HCT116 (cell line): ENCODE measurements around the gene MYH15. TPM values are rescaled to one million over a fixed set of nuclear protein-coding genes. Genes with fewer than 3 reads are reported as not detected.

Source experiments
- ATAC-seq: fragments of 200-7000 bp; cut with Tn5 transposase; 2 replicates; pipeline ENCODE4 v1.9.1; 2020; ENCODE audit warnings: mild to moderate bottlenecking, moderate library complexity
- BruUV-seq: library from RNA; stranded (reverse); fragments of 400-500 nt; replicated peaks from 2 replicates; lab custom pipeline; 2021; lab: Mats Ljungman, UMichigan
- CTCF ChIA-PET: fragments of 300-600 bp; sonication (Branson Sonifier 250); formaldehyde crosslinking; loops from one replicate; lab custom pipeline; 2021; ENCODE audit warnings: antibody characterized with exemption; lab: Charles Lee
- POLR2A ChIA-PET: fragments of 300-600, 350-600 bp; sonication (Branson Sonifier 250); formaldehyde crosslinking; loops from one replicate; lab custom pipeline; 2021; ENCODE audit warnings: antibody characterized with exemption; lab: Charles Lee
- RAD21 ChIA-PET, 2 experiments: fragments of 300-600 bp; sonication (Branson Sonifier 250); formaldehyde crosslinking; loops; one replicate each; lab custom pipeline; 2023; ENCODE audit warnings: low total read pairs in 2 of 2; ENCODE audit not compliant: uncharacterized antibody in 2 of 2, unreplicated experiment in 2 of 2, low non-redundant PET in 1 of 2; lab: Charles Lee
- DNase-seq: peaks from one replicate; pipeline ENCODE4 v3.0.0-alpha.2; 2010; ENCODE audit warnings: low read depth, low spot score
- H2AFZ ChIP-seq: fragments of 200-600 bp; shearing (Covaris generic), sonication (generic); 2 replicates; pipeline ENCODE4 v1.6.1; 2017; ENCODE audit warnings: low read depth, mixed run types, mixed read lengths, antibody characterized with exemption, low read length; ENCODE audit not compliant: poor library complexity, severe bottlenecking
- H3K27ac ChIP-seq: 2 replicates; pipeline ENCODE4 v1.5.1; 2012; ENCODE audit warnings: low read depth, low read length
- H3K27me3 ChIP-seq: fragments of 200-600 bp; sonication (generic); 2 replicates; pipeline ENCODE4 v1.6.1; 2016; ENCODE audit warnings: mixed run types, low read length, mixed read lengths; ENCODE audit not compliant: insufficient read depth
- H3K36me3 ChIP-seq, 2 experiments: fragments of 200-500 bp in 1 of 2; fragments of 200-600 bp in 1 of 2; sonication (Bioruptor generic) in 1 of 2; sonication (generic) in 1 of 2; 2 replicates each; pipeline versions ENCODE4 v1.5.1 to v1.6.1; 2014 to 2016; ENCODE audit warnings: low read length in 2 of 2, inconsistent platforms in 1 of 2, mixed read lengths in 1 of 2, mixed run types in 1 of 2; ENCODE audit not compliant: insufficient read depth in 2 of 2, control insufficient read depth in 1 of 2
- H3K4me1 ChIP-seq, 2 experiments: fragments of 200-600 bp in 1 of 2; sonication (generic) in 1 of 2; 2 replicates each; pipeline versions ENCODE4 v1.5.1 to v1.6.1; 2012 to 2017; ENCODE audit warnings: low read length in 2 of 2, inconsistent platforms in 1 of 2, mild to moderate bottlenecking in 1 of 2, mixed read lengths in 1 of 2, mixed run types in 1 of 2, moderate library complexity in 1 of 2; ENCODE audit not compliant: insufficient read depth in 2 of 2, control insufficient read depth in 1 of 2
- H3K4me2 ChIP-seq: fragments of 200-600 bp; sonication (generic); 2 replicates; pipeline ENCODE4 v1.6.1; 2017; ENCODE audit warnings: mixed run types, low read length, mixed read lengths
- H3K4me3 ChIP-seq, 2 experiments: fragments of 200-600 bp in 1 of 2; sonication (generic) in 1 of 2; replicated peaks in 1 of 2; 2 replicates each; pipeline ENCODE4 v1.5.1; 2011 to 2016; ENCODE audit warnings: low read length in 2 of 2, control low read depth in 1 of 2, low read depth in 1 of 2, mild to moderate bottlenecking in 1 of 2, mixed read lengths in 1 of 2, mixed run types in 1 of 2
- H3K79me2 ChIP-seq: fragments of 200-600 bp; sonication (generic); 2 replicates; pipeline ENCODE4 v1.6.1; 2017; ENCODE audit warnings: mild to moderate bottlenecking, mixed run types, low read length, moderate library complexity, mixed read lengths; ENCODE audit not compliant: insufficient read depth
- H3K9ac ChIP-seq: fragments of 200-600 bp; sonication (generic); 2 replicates; pipeline ENCODE4 v1.6.1; 2016; ENCODE audit warnings: low read length, mixed read lengths
- H3K9me2 ChIP-seq: fragments of 200-600 bp; sonication (generic), shearing (Covaris generic); 2 replicates; pipeline ENCODE4 v1.6.1; 2017; ENCODE audit warnings: mixed run types, mild to moderate bottlenecking, moderate library complexity; ENCODE audit not compliant: insufficient read depth
- H3K9me3 ChIP-seq, 2 experiments: fragments of 200-500 bp in 1 of 2; fragments of 200-600 bp in 1 of 2; sonication (Bioruptor generic) in 1 of 2; sonication (generic) in 1 of 2; 2 replicates each; pipeline ENCODE4 v1.6.1; 2014 to 2017; ENCODE audit warnings: low read length in 2 of 2, mixed read lengths in 2 of 2, inconsistent platforms in 1 of 2, low read depth in 1 of 2, mild to moderate bottlenecking in 1 of 2, mixed run types in 1 of 2, moderate library complexity in 1 of 2; ENCODE audit not compliant: control insufficient read depth in 1 of 2, insufficient read depth in 1 of 2
- H4K20me1 ChIP-seq: fragments of 200-600 bp; sonication (generic), shearing (Covaris generic); 2 replicates; pipeline ENCODE4 v1.6.1; 2017; ENCODE audit warnings: mixed run types, mild to moderate bottlenecking, moderate library complexity; ENCODE audit not compliant: insufficient read depth
- ATF3 ChIP-seq: IDR thresholded peaks from 2 replicates; pipeline ENCODE4 v1.6.1; 2012
- CBX3 ChIP-seq: IDR thresholded peaks from 2 replicates; pipeline ENCODE4 v1.6.1; 2012; ENCODE audit warnings: low read depth
- CEBPB ChIP-seq: IDR thresholded peaks from 2 replicates; pipeline ENCODE4 v1.6.1; 2012; ENCODE audit warnings: low read depth
- EGR1 ChIP-seq: IDR thresholded peaks from 2 replicates; pipeline ENCODE4 v1.6.1; 2012; ENCODE audit warnings: low read depth
- EZH2phosphoT487 ChIP-seq: fragments of 200-600 bp; IDR thresholded peaks from 2 replicates; pipeline ENCODE4 v1.6.1; 2018; ENCODE audit warnings: antibody characterized with exemption, borderline replicate concordance
- FOSL1 ChIP-seq: IDR thresholded peaks from 2 replicates; pipeline ENCODE4 v1.6.1; 2012; ENCODE audit warnings: low read depth
- JUND ChIP-seq: IDR thresholded peaks from 2 replicates; pipeline ENCODE4 v1.6.1; 2012
- POLR2A ChIP-seq: IDR thresholded peaks from 2 replicates; pipeline ENCODE4 v1.7.0; 2011; ENCODE audit warnings: borderline replicate concordance; ENCODE audit not compliant: insufficient read depth, insufficient read length; ENCODE audit errors: extremely low read depth
- POLR2AphosphoS5 ChIP-seq: IDR thresholded peaks from 2 replicates; pipeline ENCODE4 v1.6.1; 2011; ENCODE audit warnings: mild to moderate bottlenecking, low read depth, low read length, moderate library complexity
- RAD21 ChIP-seq: IDR thresholded peaks from 2 replicates; pipeline ENCODE4 v1.6.1; 2012; ENCODE audit warnings: low read depth, mild to moderate bottlenecking
- REST ChIP-seq: IDR thresholded peaks from 2 replicates; pipeline ENCODE4 v1.6.1; 2012; ENCODE audit warnings: low read depth
- SIN3A ChIP-seq: IDR thresholded peaks from 2 replicates; pipeline ENCODE4 v1.6.1; 2012; ENCODE audit warnings: low read depth
- SP1 ChIP-seq: IDR thresholded peaks from 2 replicates; pipeline ENCODE4 v1.6.1; 2012; ENCODE audit warnings: low read depth
- SRF ChIP-seq: IDR thresholded peaks from 2 replicates; pipeline ENCODE4 v1.6.1; 2012; ENCODE audit warnings: low read depth
- TCF7L2 ChIP-seq: IDR thresholded peaks from 2 replicates; pipeline ENCODE4 v1.7.0; 2011; ENCODE audit warnings: borderline replicate concordance, inconsistent platforms; ENCODE audit not compliant: insufficient read depth, insufficient read length; ENCODE audit errors: extremely low read depth
- ZBTB33 ChIP-seq: IDR thresholded peaks from 2 replicates; pipeline ENCODE4 v1.6.1; 2011; ENCODE audit warnings: mild to moderate bottlenecking, low read length, moderate library complexity; ENCODE audit not compliant: insufficient replicate concordance; ENCODE audit errors: extremely low read depth
- ZNF274 ChIP-seq: fragments of 200-500 bp; sonication (Bioruptor generic); IDR thresholded peaks from 2 replicates; pipeline ENCODE4 v1.6.1; 2014; ENCODE audit warnings: mild to moderate bottlenecking, low read depth, low read length, inconsistent platforms
- intact Hi-C: fragments of 100-400 bp; cut with micrococcal nuclease; formaldehyde crosslinking; loops from 2 replicates; pipeline ENCODE4 v1.10.0; 2022
- total RNA-seq: library from RNA; stranded (reverse); gene quantifications from one replicate; pipeline ENCODE4 v1.2.1, GENCODE V29; 2021; ENCODE audit not compliant: unreplicated experiment
- TF ChIP-seq, protein P1 (sequence below), 3 experiments: fragments of 200-600 bp in 1 of 3; sonication (generic) in 1 of 3; IDR thresholded peaks in 2 of 3; conservative IDR thresholded peaks in 1 of 3; 2 replicates each; pipeline ENCODE4 v1.5.1; 2012 to 2017; ENCODE audit warnings: low read depth in 2 of 3, low read length in 2 of 3, antibody characterized with exemption in 1 of 3, borderline replicate concordance in 1 of 3, control low read depth in 1 of 3, mild to moderate bottlenecking in 1 of 3, mixed read lengths in 1 of 3, mixed run types in 1 of 3, moderate library complexity in 1 of 3; ENCODE audit not compliant: insufficient read depth in 1 of 3
- TF ChIP-seq, protein P2 (sequence below): IDR thresholded peaks from 2 replicates; pipeline ENCODE4 v1.6.1; 2012

Gene MYH15
- total RNA-seq, 1 experiment from 2014 or later: 11.2 TPM

DNA sequence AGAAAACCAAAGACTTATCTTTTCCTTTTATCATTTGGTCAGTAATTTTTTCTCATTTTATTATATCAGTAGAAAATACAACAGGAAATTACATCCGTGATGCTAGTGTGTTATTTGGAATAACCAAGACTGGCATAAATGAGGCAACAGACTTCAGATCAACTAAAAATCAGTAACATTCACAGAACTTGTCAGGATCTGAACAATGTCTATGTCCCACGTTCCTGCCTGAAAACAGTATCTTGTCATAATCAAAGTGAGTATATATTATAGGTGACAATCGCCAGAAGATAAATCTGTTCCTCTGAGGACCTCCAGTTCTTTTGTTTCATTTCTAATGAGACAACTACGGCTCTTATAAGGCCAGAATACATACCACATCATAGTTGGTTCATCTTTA is 41.8 kb downstream of the MYH15 start:
- Histone ChIP-seq H3K79me2 (no peaks in the 10 kb centered on the region), H2AFZ (no peak overlapping the region), H3K27ac (no peak overlapping the region), H3K4me1 (peaks cover 31 to 55% of the 10 kb centered on the region in 2 experiments), H4K20me1 (no peaks in the 10 kb centered on the region), H3K9me2 (no peaks in the 10 kb centered on the region), H3K27me3 (no peaks in the 10 kb centered on the region), H3K9ac (no peak overlapping the region), H3K36me3 (no peaks in the 10 kb centered on the region), H3K4me3 (no peak overlapping the region)
- RAD21 ChIA-PET: no interaction called here
- CTCF ChIA-PET: interaction anchor here (2.6 kb wide), 1 partner anchor 9 kb away, joined by 6 read pairs; no protein-coding TSS in a partner anchor
- POLR2A ChIA-PET: no interaction called here
- no TSS peak for BruUV-seq
- no peak for DNase-seq
- TF ChIP-seq SIN3A (no peak), SRF (no peak), TCF7L2 (no peak), POLR2AphosphoS5 (no peak), ATF3 (no peak), RAD21 (no peak), EZH2phosphoT487 (no peak), CEBPB (no peak), POLR2A (no peak), FOSL1 (no peak), EGR1 (no peak), ZNF274 (no peak), CBX3 (no peak), REST (no peak), ZBTB33 (no peak), SP1 (no peak), JUND (no peak)
- TF ChIP-seq, protein P1, sequence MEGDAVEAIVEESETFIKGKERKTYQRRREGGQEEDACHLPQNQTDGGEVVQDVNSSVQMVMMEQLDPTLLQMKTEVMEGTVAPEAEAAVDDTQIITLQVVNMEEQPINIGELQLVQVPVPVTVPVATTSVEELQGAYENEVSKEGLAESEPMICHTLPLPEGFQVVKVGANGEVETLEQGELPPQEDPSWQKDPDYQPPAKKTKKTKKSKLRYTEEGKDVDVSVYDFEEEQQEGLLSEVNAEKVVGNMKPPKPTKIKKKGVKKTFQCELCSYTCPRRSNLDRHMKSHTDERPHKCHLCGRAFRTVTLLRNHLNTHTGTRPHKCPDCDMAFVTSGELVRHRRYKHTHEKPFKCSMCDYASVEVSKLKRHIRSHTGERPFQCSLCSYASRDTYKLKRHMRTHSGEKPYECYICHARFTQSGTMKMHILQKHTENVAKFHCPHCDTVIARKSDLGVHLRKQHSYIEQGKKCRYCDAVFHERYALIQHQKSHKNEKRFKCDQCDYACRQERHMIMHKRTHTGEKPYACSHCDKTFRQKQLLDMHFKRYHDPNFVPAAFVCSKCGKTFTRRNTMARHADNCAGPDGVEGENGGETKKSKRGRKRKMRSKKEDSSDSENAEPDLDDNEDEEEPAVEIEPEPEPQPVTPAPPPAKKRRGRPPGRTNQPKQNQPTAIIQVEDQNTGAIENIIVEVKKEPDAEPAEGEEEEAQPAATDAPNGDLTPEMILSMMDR (IDR thresholded peaks at IDR 0.05 in 2 of 3, conservative IDR thresholded peaks at IDR 0.05 in 1 of 3; ENCODE audit: borderline replicate concordance in 1 of 3, insufficient read depth in 1 of 3, low read depth in 2 of 3, low read length in 2 of 3): no peak
- TF ChIP-seq, protein P2, sequence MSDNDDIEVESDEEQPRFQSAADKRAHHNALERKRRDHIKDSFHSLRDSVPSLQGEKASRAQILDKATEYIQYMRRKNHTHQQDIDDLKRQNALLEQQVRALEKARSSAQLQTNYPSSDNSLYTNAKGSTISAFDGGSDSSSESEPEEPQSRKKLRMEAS: no peak
- TF ChIP-seq, all 23 proteins: peak for 0
- no peaks in the 10 kb centered on the region for H3K9me3 ChIP-seq
- intact Hi-C loops: no loop called here
- H3K4me2 ChIP-seq: peak overlapping the region; percentile 8; the same call in 1 of the 2 replicates
- no peak for ATAC-seq
